Gastroesophageal sphincter (tissue), 4 donors: Measurements from ENCODE around the gene LPP. TPM values are rescaled to one million over a fixed set of nuclear protein-coding genes. Genes with fewer than 3 reads are reported as not detected.

ENCODE experiments used
- ATAC-seq: fragments of 150-250 bp; one replicate; pipeline ENCODE4 v1.9.1; 2016; ENCODE audit warnings: mild to moderate bottlenecking, moderate library complexity
- H3K27ac ChIP-seq, 4 donors: fragments of 200-600 bp; sonication (generic) in 3 of 4; 1 replicate in 3 of 4; 2 replicates in 1 of 4; pipeline ENCODE4 v1.5.1; 2016 to 2019
- H3K27me3 ChIP-seq: fragments of 200-600 bp; sonication (generic); one replicate; pipeline ENCODE4 v1.5.1; 2019
- H3K36me3 ChIP-seq, 2 donors: fragments of 200-600 bp; sonication (generic); one replicate each; pipeline ENCODE4 v1.5.1; 2019; ENCODE audit warnings: control low read depth in 1 of 2
- H3K4me1 ChIP-seq, 3 donors: fragments of 200-600 bp; sonication (generic); 1 replicate in 2 of 3; 2 replicates in 1 of 3; pipeline ENCODE4 v1.5.1; 2016 to 2019; ENCODE audit warnings: control low read depth in 2 of 3
- H3K4me3 ChIP-seq, 2 donors: fragments of 200-600 bp; sonication (generic); one replicate each; pipeline ENCODE4 v1.5.1; 2019; ENCODE audit warnings: mild to moderate bottlenecking in 1 of 2, moderate library complexity in 1 of 2
- H3K9me3 ChIP-seq, 3 donors: fragments of 200-600 bp; sonication (generic); one replicate each; pipeline ENCODE4 v1.5.1; 2017 to 2019; ENCODE audit warnings: control low read depth in 2 of 3
- EP300 ChIP-seq: sonication (generic); formaldehyde crosslinking; IDR thresholded peaks from one replicate; pipeline ENCODE4 v1.6.1; 2017; ENCODE audit warnings: antibody characterized with exemption, mild to moderate bottlenecking
- POLR2A ChIP-seq, 2 donors: fragments of 450-650 bp; IDR thresholded peaks; one replicate each; pipeline ENCODE4 v1.6.1; 2017; ENCODE audit warnings: antibody characterized with exemption in 2 of 2, mild to moderate bottlenecking in 2 of 2, moderate library complexity in 1 of 2
- POLR2AphosphoS5 ChIP-seq: sonication (generic); formaldehyde crosslinking; IDR thresholded peaks from one replicate; pipeline ENCODE4 v1.6.1; 2017; ENCODE audit warnings: antibody characterized with exemption
- WGBS, 2 donors: methylation state at CpG; one replicate each; pipeline ENCODE4 v1.1.5; 2018; ENCODE audit warnings: low coverage in 1 of 2; 5-methylcytosine and 5-hydroxymethylcytosine counted together
- total RNA-seq, 4 donors: library from RNA; depleted of rRNA; stranded (reverse); fragments of >200 nt; gene quantifications; one replicate each; pipeline ENCODE4 v1.1.0, GENCODE V29; 2016
- TF ChIP-seq, protein P1 (sequence below), 4 experiments: fragments of 200-600 bp in 2 of 4; fragments of 450-650 bp in 2 of 4; sonication (generic) in 1 of 4; IDR thresholded peaks; one replicate each; pipeline ENCODE4 v1.5.1; 2017 to 2019; ENCODE audit warnings: antibody characterized with exemption in 4 of 4, mild to moderate bottlenecking in 2 of 4, moderate library complexity in 2 of 4

Gene LPP
- total RNA-seq, 4 donors from 2014 or later: 1,243 to 2,297 (median 2,164) TPM

DNA sequence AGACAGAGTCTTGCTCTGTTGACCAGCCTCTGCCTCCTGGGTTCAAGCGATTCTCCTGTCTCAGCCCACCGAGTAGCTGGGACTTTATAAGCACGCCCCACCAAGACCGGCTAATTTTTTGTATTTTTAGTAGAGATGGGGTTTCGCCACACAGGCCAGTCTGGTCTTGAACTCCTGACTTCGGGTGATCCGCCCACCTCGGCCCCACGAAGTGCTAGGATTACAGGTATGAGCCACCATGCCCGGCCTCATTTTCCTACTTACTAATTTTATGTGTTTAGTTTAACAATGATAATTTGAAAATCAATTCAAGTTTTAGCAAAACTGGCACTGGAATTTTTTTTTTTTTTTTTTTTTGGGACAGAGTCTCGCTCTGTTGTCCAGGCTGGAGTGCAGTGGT is 336.5 kb downstream of the LPP start:
- peak overlapping the region in 2 of 4 donors; percentile 0 to 30 for H3K27ac ChIP-seq
- WGBS, 2 donors: 86 to 93% methylated on average over 7 to 11 of the region's 11 CpGs
- peaks cover 3 to 70% (median 7%) of the 10 kb centered on the region in 3 donors for H3K4me1 ChIP-seq

DNA sequence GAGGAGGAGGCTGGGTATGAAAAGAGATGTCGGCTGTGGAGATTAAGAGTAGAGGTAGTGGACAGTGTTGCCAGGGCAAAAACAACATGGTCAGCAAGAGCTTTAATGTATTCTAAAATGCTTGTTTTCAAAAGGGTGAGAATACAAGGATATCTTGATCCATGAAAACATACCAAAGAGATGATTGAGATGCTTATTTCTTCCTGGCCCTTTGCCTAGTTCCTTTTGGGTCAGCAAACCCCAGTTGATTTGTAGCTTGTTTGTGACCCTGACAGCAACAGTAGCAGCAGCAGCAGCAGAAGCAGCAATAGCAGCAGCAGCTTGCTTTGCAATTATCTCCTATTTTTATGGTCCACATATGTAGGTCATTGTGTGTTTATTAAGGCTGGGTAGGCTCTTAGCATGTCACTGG is 337.3 kb downstream of the LPP start:
- TF ChIP-seq, protein P1, sequence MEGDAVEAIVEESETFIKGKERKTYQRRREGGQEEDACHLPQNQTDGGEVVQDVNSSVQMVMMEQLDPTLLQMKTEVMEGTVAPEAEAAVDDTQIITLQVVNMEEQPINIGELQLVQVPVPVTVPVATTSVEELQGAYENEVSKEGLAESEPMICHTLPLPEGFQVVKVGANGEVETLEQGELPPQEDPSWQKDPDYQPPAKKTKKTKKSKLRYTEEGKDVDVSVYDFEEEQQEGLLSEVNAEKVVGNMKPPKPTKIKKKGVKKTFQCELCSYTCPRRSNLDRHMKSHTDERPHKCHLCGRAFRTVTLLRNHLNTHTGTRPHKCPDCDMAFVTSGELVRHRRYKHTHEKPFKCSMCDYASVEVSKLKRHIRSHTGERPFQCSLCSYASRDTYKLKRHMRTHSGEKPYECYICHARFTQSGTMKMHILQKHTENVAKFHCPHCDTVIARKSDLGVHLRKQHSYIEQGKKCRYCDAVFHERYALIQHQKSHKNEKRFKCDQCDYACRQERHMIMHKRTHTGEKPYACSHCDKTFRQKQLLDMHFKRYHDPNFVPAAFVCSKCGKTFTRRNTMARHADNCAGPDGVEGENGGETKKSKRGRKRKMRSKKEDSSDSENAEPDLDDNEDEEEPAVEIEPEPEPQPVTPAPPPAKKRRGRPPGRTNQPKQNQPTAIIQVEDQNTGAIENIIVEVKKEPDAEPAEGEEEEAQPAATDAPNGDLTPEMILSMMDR (IDR thresholded peaks at IDR 0.05): no peak
- peak; percentile 29 for TF ChIP-seq POLR2AphosphoS5
- TF ChIP-seq POLR2A (IDR thresholded peaks at IDR 0.05): no peak
- no peaks in the 10 kb centered on the region for H3K27me3 ChIP-seq
- ATAC-seq: no peak
- H3K27ac ChIP-seq: peak overlapping the region in 3 of 4 donors; percentile 32 to 49 (median 32)
- no peaks in the 10 kb centered on the region for H3K9me3 ChIP-seq
- H3K4me1 ChIP-seq: peaks cover 3 to 79% (median 7%) of the 10 kb centered on the region in 3 donors
- H3K36me3 ChIP-seq: peaks cover 0 to 10% of the 10 kb centered on the region in 2 donors
- WGBS, 2 donors: 69 to 80% methylated on average over 1 of the region's 1 CpG
- H3K4me3 ChIP-seq: no peak overlapping the region

More for the DNA sequence above, 336.5 kb downstream of the LPP start:
- H3K36me3 ChIP-seq: peaks cover 0 to 16% of the 10 kb centered on the region in 2 donors
- H3K4me3 ChIP-seq: no peak overlapping the region
- H3K9me3 ChIP-seq: no peaks in the 10 kb centered on the region
- no peak for TF ChIP-seq POLR2A (IDR thresholded peaks at IDR 0.05)
- TF ChIP-seq EP300: no peak
- no peak for TF ChIP-seq POLR2AphosphoS5
- TF ChIP-seq, protein P1 (IDR thresholded peaks at IDR 0.05): no peak
- H3K27me3 ChIP-seq: no peaks in the 10 kb centered on the region
- no peak for ATAC-seq

DNA sequence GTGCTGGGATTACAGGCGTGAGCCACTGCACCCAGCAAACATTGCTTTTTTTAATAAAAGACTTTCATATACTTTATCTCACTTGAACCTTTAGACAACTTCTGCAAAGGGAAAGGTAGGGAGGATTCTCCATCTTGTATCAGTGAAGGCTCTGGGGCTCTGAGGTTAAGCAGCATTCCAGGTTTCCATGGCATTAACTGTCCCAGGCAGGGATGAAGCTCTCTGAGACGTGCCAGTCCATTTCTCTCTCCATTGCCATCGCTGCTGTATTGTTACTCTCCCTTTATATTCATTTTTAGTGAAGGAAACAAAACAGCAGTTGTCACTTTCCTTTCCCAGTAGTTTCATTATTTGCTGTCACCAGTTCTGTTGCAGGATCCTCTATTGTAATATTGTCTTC is 342.4 kb downstream of the LPP start:
- Histone ChIP-seq H3K36me3 (peaks cover 0 to under 1% of the 10 kb centered on the region in 2 donors), H3K27ac (no peak overlapping the region), H3K9me3 (no peaks in the 10 kb centered on the region), H3K27me3 (no peaks in the 10 kb centered on the region), H3K4me1 (peaks cover 2 to 70% (median 4%) of the 10 kb centered on the region in 3 donors), H3K4me3 (no peak overlapping the region)
- no peak for ATAC-seq
- WGBS, 2 donors: 70 to 83% methylated on average over 3 of the region's 3 CpGs
- TF ChIP-seq POLR2AphosphoS5 (no peak), EP300 (no peak), POLR2A (IDR thresholded peaks at IDR 0.05) (no peak)
- TF ChIP-seq, protein P1 (IDR thresholded peaks at IDR 0.05): no peak

DNA sequence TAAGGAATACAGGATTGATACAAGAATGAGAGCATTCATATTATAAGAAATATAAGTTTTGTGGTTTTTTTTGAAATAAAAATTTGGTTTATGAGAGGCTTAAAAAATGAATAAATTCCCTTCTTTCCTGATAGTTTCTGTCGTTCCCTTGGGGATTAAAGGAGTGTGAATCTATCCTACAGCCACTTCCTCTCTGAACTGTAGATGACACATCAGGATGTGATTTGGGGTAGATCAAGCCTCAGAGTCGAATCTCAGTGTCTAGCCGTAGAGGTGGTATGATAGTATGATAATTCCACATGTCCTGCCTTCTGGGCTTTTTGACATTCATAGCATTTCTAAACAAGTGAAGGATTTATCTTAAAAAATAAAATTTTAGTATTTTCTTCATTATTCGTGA is 343.1 kb downstream of the LPP start:
- Histone ChIP-seq H3K36me3 (no peaks in the 10 kb centered on the region), H3K27ac (no peak overlapping the region), H3K27me3 (no peaks in the 10 kb centered on the region), H3K9me3 (no peaks in the 10 kb centered on the region), H3K4me3 (no peak overlapping the region), H3K4me1 (peaks cover 0 to 63% (median 2%) of the 10 kb centered on the region in 3 donors)
- no peak for ATAC-seq
- TF ChIP-seq, protein P1 (IDR thresholded peaks at IDR 0.05): no peak
- no peak for TF ChIP-seq POLR2AphosphoS5
- WGBS, 2 donors: 64 to 67% methylated on average over 4 of the region's 4 CpGs

DNA sequence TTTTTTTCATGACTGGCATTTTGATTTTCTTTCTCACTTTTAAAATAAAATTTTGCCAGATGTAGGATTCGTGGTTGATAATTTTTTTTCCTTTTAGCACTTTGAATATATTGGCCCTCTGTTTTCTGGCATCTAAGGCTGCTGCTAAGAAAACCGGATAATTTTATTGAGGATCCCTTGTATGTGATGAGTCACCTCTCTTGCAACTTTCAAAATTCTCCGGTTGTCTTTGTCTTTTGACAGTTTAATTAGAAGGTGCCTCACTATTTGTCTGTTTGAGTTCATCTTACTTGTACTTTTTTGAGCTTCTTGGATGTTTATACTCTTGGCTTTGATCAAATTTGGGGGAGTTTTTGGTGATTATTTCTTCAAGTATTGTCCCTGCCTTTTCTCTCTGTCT is 349.7 kb downstream of the LPP start:
- TF ChIP-seq, protein P1 (IDR thresholded peaks at IDR 0.05): no peak
- no peak for TF ChIP-seq POLR2AphosphoS5
- no peak for TF ChIP-seq EP300
- TF ChIP-seq POLR2A (IDR thresholded peaks at IDR 0.05): no peak
- Histone ChIP-seq H3K36me3 (peaks cover 0 to 6% of the 10 kb centered on the region in 2 donors), H3K9me3 (peaks cover 0 to 14% (median 0%) of the 10 kb centered on the region in 3 donors), H3K4me3 (no peak overlapping the region), H3K27ac (no peak overlapping the region), H3K4me1 (peaks cover 7 to 49% (median 7%) of the 10 kb centered on the region in 3 donors), H3K27me3 (no peaks in the 10 kb centered on the region)
- ATAC-seq: no peak
- WGBS, 2 donors: 39 to 42% methylated on average over 2 to 3 of the region's 3 CpGs
